HepG2 (cell line): ENCODE results near the gene LRRN1. TPM values are rescaled to one million over a fixed set of nuclear protein-coding genes. Genes with fewer than 3 reads are reported as not detected.

ENCODE experiments used
- ATAC-seq: fragments of 200-7000 bp; cut with Tn5 transposase; 3 replicates; pipeline ENCODE4 v1.9.1; 2020; ENCODE audit warnings: mild to moderate bottlenecking, moderate library complexity
- BruUV-seq: library from RNA; stranded (reverse); fragments of 400-500 nt; replicated peaks from 2 replicates; lab custom pipeline; 2021; lab: Mats Ljungman, UMichigan
- CTCF ChIA-PET: fragments of 300-600 bp; formaldehyde crosslinking; extraction: SDS; loops from one replicate; lab custom pipeline; 2021; ENCODE audit warnings: low total read pairs, inconsistent platforms, low intra/inter-chr PET ratio; lab: Yijun Ruan, JAX
- POLR2A ChIA-PET: fragments of 350-600 bp; sonication (Branson Sonifier 250); formaldehyde crosslinking; loops from one replicate; lab custom pipeline; 2020; ENCODE audit warnings: antibody characterized with exemption, inconsistent platforms; lab: Yijun Ruan, JAX
- DNase-seq: peaks from one replicate; pipeline ENCODE4 v3.0.0-alpha.2; 2015; ENCODE audit warnings: low spot score
- FAIRE-seq: peaks from 3 replicates; lab custom pipeline; 2011; peaks lifted over from hg19 to GRCh38; lab: Jason Lieb, UNC
- H2AFZ ChIP-seq: one replicate; pipeline ENCODE4 v1.6.1; 2011; ENCODE audit warnings: low read length, inconsistent platforms
- H3K27ac ChIP-seq: fragments of 300-600 bp; 3 replicates; pipeline ENCODE4 v1.8.0; 2011; ENCODE audit warnings: mixed run types, mild to moderate bottlenecking, mixed read lengths, low read length, inconsistent platforms; ENCODE audit not compliant: insufficient read depth; ENCODE audit errors: extremely low read length
- H3K27me3 ChIP-seq, 2 experiments: fragments of 200-600 bp in 1 of 2; 2 replicates in 1 of 2; 3 replicates in 1 of 2; pipeline versions ENCODE4 v1.6.0 to v1.8.0; 2011; ENCODE audit warnings: low read length in 2 of 2, mild to moderate bottlenecking in 2 of 2, moderate library complexity in 2 of 2, inconsistent platforms in 1 of 2; ENCODE audit not compliant: insufficient read depth in 2 of 2, control insufficient read depth in 1 of 2
- H3K36me3 ChIP-seq, 2 experiments: fragments of 200-600 bp in 1 of 2; replicated peaks in 1 of 2; 2 replicates in 1 of 2; 3 replicates in 1 of 2; pipeline versions ENCODE4 v1.5.1 to v1.8.0; 2011; ENCODE audit warnings: low read length in 2 of 2, inconsistent platforms in 1 of 2; ENCODE audit not compliant: insufficient read depth in 2 of 2, control insufficient read depth in 1 of 2
- H3K4me1 ChIP-seq: 2 replicates; pipeline ENCODE4 v1.5.1; 2012; ENCODE audit warnings: low read length, inconsistent platforms; ENCODE audit not compliant: insufficient read depth
- H3K4me2 ChIP-seq: 2 replicates; pipeline ENCODE4 v1.6.0; 2011; ENCODE audit warnings: low read depth, low read length, inconsistent platforms
- H3K4me3 ChIP-seq, 3 experiments: fragments of 200-600 bp in 1 of 3; sonication (generic), shearing (Covaris generic) in 1 of 3; replicated peaks in 1 of 3; 2 replicates each; pipeline ENCODE4 v1.5.1; 2011 to 2016; ENCODE audit warnings: low read length in 3 of 3, inconsistent platforms in 2 of 3, low read depth in 2 of 3, mild to moderate bottlenecking in 2 of 3, control low read depth in 1 of 3, mixed read lengths in 1 of 3; ENCODE audit not compliant: insufficient read depth in 1 of 3
- H3K79me2 ChIP-seq: one replicate; pipeline ENCODE4 v1.6.1; 2011; ENCODE audit warnings: low read length, inconsistent platforms; ENCODE audit not compliant: insufficient read depth
- H3K9ac ChIP-seq: 2 replicates; pipeline ENCODE4 v1.6.0; 2011; ENCODE audit warnings: mild to moderate bottlenecking, low read depth, low read length, inconsistent platforms; ENCODE audit not compliant: insufficient read depth
- H3K9me3 ChIP-seq: 2 replicates; pipeline ENCODE4 v1.5.1; 2012; ENCODE audit warnings: mild to moderate bottlenecking, low read length
- H4K20me1 ChIP-seq: 2 replicates; pipeline ENCODE4 v1.6.0; 2011; ENCODE audit warnings: inconsistent platforms, mild to moderate bottlenecking, low read length, moderate library complexity; ENCODE audit not compliant: insufficient read depth
- ARID2 ChIP-seq: sonication (generic); formaldehyde crosslinking; IDR thresholded peaks from 2 replicates; pipeline ENCODE4 v1.8.1; 2022; ENCODE audit warnings: mild to moderate bottlenecking, missing genetic modification reagents, borderline replicate concordance
- NFKB2 ChIP-seq: sonication (generic); formaldehyde crosslinking; IDR thresholded peaks from 2 replicates; pipeline ENCODE4 v1.4.0; 2020; ENCODE audit warnings: missing genetic modification reagents, borderline replicate concordance
- TBL1XR1 ChIP-seq: fragments of 150-350 bp; IDR thresholded peaks from 2 replicates; pipeline ENCODE4 v1.6.1; 2014; ENCODE audit warnings: borderline replicate concordance, low read length; ENCODE audit not compliant: partially characterized antibody
- TRIM24 ChIP-seq: sonication (generic); formaldehyde crosslinking; IDR thresholded peaks from 2 replicates; pipeline ENCODE4 v1.8.0; 2022; ENCODE audit warnings: mild to moderate bottlenecking, missing genetic modification reagents
- ZNF441 ChIP-seq: sonication (generic); formaldehyde crosslinking; IDR thresholded peaks from 2 replicates; pipeline ENCODE4 v1.7.0; 2021; ENCODE audit warnings: missing genetic modification reagents, borderline replicate concordance
- WGBS: methylation state at CpG from one replicate; pipeline ENCODE4 v1.1.6; 2017; ENCODE audit warnings: low lambda C conversion rate; 5-methylcytosine and 5-hydroxymethylcytosine counted together
- in situ Hi-C: cut with HindIII; loops from 2 replicates; pipeline ENCODE4 v1.10.0; 2017; ENCODE audit warnings: low pct_unique_long_range_greater_than_20kb; ENCODE audit not compliant: extremely low pct_ligation_motif_present
- intact Hi-C: fragments of 100-400 bp; cut with micrococcal nuclease; formaldehyde crosslinking; loops from one replicate; pipeline ENCODE4 v1.10.0; 2022; ENCODE audit not compliant: unreplicated experiment
- polyA plus RNA-seq, 8 experiments: library from polyadenylated mRNA; depleted of rRNA in 3 of 8; stranded (reverse) in 7 of 8; unstranded in 1 of 8; fragments of >200 nt; fragmentation: Illumina TruSeq in 4 of 8; extraction: Trizol in 4 of 8; gene quantifications; 2 replicates each; pipeline versions ENCODE4 v1.2.1 to v1.2.3, GENCODE V29; 2011 to 2016; ENCODE audit warnings: low read depth in 4 of 8, missing spikeins in 1 of 8, mixed read lengths in 1 of 8; ENCODE audit not compliant: insufficient read depth in 1 of 8
- total RNA-seq, 5 experiments: library from RNA; depleted of rRNA; stranded (reverse); fragments of >200 nt; fragmentation: Illumina TruSeq; extraction: Trizol; gene quantifications; 2 replicates each; pipeline ENCODE4 v1.2.3, GENCODE V29; 2016; ENCODE audit warnings: low read depth in 1 of 5
- TF ChIP-seq, protein P1 (sequence below): sonication (generic); formaldehyde crosslinking; IDR thresholded peaks from 2 replicates; pipeline ENCODE4 v1.4.0; 2020; ENCODE audit warnings: missing genetic modification reagents, mild to moderate bottlenecking, borderline replicate concordance

LRRN1 gene
- total and polyA plus RNA-seq, 2 of the 13 experiments (the other 11 are each of a cell fraction or from before 2014, with no cell fraction given) = not detected

DNA sequence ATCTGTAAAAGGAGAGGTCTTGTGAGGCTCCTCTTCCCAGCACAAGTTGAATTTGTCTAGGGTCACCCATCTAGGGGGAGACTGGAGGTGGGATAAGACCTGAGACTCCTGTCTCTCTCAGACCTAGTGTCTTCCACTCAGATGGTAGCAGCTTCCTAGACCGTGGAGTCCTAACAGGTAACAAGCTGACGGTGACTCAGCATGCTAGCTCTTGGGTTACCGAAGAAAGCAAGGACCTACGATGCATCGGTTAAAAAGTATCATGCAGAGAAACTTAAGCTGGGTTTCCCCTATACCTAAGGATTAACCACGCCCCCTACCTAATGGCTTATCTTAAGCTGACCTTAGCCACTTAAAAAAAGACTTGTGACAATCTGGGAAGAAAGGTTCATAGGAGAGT, 7.6 kb downstream of the LRRN1 start:
- CTCF ChIA-PET = no interaction called here
- FAIRE-seq (no peak), ATAC-seq (no peak), DNase-seq (no peak)
- Histone ChIP-seq H3K27me3 (peaks cover 1 to 5% of the 10 kb centered on the region in 2 experiments; a peak in 4 of 5 replicates), H3K9ac (no peak overlapping the region), H3K36me3 (no peaks in the 10 kb centered on the region), H3K4me1 (no peaks in the 10 kb centered on the region), H3K4me2 (no peak overlapping the region), H3K9me3 (no peaks in the 10 kb centered on the region), H3K79me2 (no peaks in the 10 kb centered on the region), H3K4me3 (no peak overlapping the region), H3K27ac (no peak overlapping the region), H4K20me1 (no peaks in the 10 kb centered on the region), H2AFZ (no peak overlapping the region)
- intact Hi-C loops = no loop called here
- POLR2A ChIA-PET = no interaction called here
- in situ Hi-C loops = no loop called here
- TF ChIP-seq NFKB2 (CRISPR knock-in tag) (no peak), ARID2 (no peak), ZNF441 (no peak), TRIM24 (CRISPR knock-in tag) (no peak), TBL1XR1 (no peak)
- TF ChIP-seq, protein P1, sequence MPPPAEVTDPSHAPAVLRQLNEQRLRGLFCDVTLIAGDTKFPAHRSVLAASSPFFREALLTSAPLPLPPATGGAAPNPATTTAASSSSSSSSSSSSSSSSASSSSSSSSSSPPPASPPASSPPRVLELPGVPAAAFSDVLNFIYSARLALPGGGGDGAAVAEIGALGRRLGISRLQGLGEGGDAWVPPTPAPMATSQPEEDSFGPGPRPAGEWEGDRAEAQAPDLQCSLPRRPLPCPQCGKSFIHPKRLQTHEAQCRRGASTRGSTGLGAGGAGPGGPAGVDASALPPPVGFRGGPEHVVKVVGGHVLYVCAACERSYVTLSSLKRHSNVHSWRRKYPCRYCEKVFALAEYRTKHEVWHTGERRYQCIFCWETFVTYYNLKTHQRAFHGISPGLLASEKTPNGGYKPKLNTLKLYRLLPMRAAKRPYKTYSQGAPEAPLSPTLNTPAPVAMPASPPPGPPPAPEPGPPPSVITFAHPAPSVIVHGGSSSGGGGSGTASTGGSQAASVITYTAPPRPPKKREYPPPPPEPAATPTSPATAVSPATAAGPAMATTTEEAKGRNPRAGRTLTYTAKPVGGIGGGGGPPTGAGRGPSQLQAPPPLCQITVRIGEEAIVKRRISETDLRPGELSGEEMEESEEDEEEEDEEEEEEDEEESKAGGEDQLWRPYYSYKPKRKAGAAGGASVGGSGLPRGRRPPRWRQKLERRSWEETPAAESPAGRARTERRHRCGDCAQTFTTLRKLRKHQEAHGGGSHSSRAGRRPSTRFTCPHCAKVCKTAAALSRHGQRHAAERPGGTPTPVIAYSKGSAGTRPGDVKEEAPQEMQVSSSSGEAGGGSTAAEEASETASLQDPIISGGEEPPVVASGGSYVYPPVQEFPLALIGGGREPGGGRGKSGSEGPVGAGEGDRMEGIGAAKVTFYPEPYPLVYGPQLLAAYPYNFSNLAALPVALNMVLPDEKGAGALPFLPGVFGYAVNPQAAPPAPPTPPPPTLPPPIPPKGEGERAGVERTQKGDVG (CRISPR knock-in tag) = no peak
- WGBS = 43% methylated on average over 6 of the region's 6 CpGs
- BruUV-seq = no TSS peak
